SK-N-SH treated with all-trans-retinoic acid at 6 μM for 48 hours (cell line): Measurements from ENCODE around the gene SOD1.

Experiments used
- ATAC-seq: fragments of 200-7000 bp; cut with Tn5 transposase; 3 replicates; pipeline ENCODE4 v1.9.1; 2020; ENCODE audit warnings: mild to moderate bottlenecking, moderate library complexity
- ARNTL ChIP-seq: fragments of 450-650 bp; formaldehyde crosslinking; IDR thresholded peaks from 2 replicates; pipeline ENCODE4 v1.5.0; 2020; ENCODE audit warnings: low read depth, mild to moderate bottlenecking, moderate library complexity, borderline replicate concordance
- CREB5 ChIP-seq: fragments of 250-450 bp; sonication (Bioruptor Pico); IDR thresholded peaks from 2 replicates; pipeline ENCODE4 v1.5.1; 2020; ENCODE audit warnings: low read depth, mild to moderate bottlenecking, moderate library complexity
- CSDC2 ChIP-seq: fragments of 250-450 bp; sonication (Bioruptor Pico); IDR thresholded peaks from 2 replicates; pipeline ENCODE4 v1.5.0; 2020; ENCODE audit warnings: mild to moderate bottlenecking, moderate library complexity
- CSRNP3 ChIP-seq: fragments of 250-450 bp; sonication (Bioruptor Pico); IDR thresholded peaks from 2 replicates; pipeline ENCODE4 v1.5.1; 2021; ENCODE audit warnings: mild to moderate bottlenecking, moderate library complexity
- ESRRG ChIP-seq: fragments of 250-450 bp; sonication (Bioruptor Pico); IDR thresholded peaks from 2 replicates; pipeline ENCODE4 v1.6.1; 2021; ENCODE audit warnings: mild to moderate bottlenecking
- GLIS3 ChIP-seq: fragments of 250-450 bp; sonication (Bioruptor Pico); IDR thresholded peaks from 2 replicates; pipeline ENCODE4 v1.5.0; 2020; ENCODE audit warnings: mild to moderate bottlenecking, moderate library complexity
- ISL1 ChIP-seq: fragments of 250-450 bp; sonication (Bioruptor Pico); IDR thresholded peaks from 2 replicates; pipeline ENCODE4 v2.1.2; 2022; ENCODE audit warnings: mild to moderate bottlenecking, moderate library complexity
- PATZ1 ChIP-seq: fragments of 250-450 bp; sonication (Bioruptor Pico); IDR thresholded peaks from 2 replicates; pipeline ENCODE4 v1.8.0; 2020; ENCODE audit warnings: mild to moderate bottlenecking, moderate library complexity, borderline replicate concordance
- POU6F1 ChIP-seq: fragments of 250-450 bp; sonication (Bioruptor Pico); IDR thresholded peaks from 2 replicates; pipeline ENCODE4 v1.8.0; 2021; ENCODE audit warnings: low read depth, mild to moderate bottlenecking, moderate library complexity, borderline replicate concordance
- PPARA ChIP-seq: fragments of 250-450 bp; sonication (Bioruptor Pico); IDR thresholded peaks from 2 replicates; pipeline ENCODE4 v1.5.0; 2020; ENCODE audit warnings: mild to moderate bottlenecking, borderline replicate concordance
- SNAI2 ChIP-seq: fragments of 250-450 bp; sonication (Bioruptor Pico); IDR thresholded peaks from 2 replicates; pipeline ENCODE4 v1.5.0; 2020; ENCODE audit warnings: mild to moderate bottlenecking, moderate library complexity
- TCF4 ChIP-seq: fragments of 250-450 bp; sonication (Bioruptor Pico); IDR thresholded peaks from 2 replicates; pipeline ENCODE4 v1.8.0; 2021; ENCODE audit warnings: mild to moderate bottlenecking, moderate library complexity, borderline replicate concordance
- TOX ChIP-seq: fragments of 250-450 bp; sonication (Bioruptor Pico); IDR thresholded peaks from 2 replicates; pipeline ENCODE4 v1.8.0; 2021; ENCODE audit warnings: mild to moderate bottlenecking, moderate library complexity, borderline replicate concordance
- TSHZ2 ChIP-seq: fragments of 250-450 bp; sonication (Bioruptor Pico); IDR thresholded peaks from 2 replicates; pipeline ENCODE4 v1.5.0; 2020; ENCODE audit warnings: mild to moderate bottlenecking, moderate library complexity
- ZC3H10 ChIP-seq: fragments of 250-450 bp; sonication (Bioruptor Pico); IDR thresholded peaks from 2 replicates; pipeline ENCODE4 v1.5.1; 2021; ENCODE audit warnings: mild to moderate bottlenecking, moderate library complexity
- ZFP3 ChIP-seq: fragments of 250-450 bp; sonication (Bioruptor Pico); IDR thresholded peaks from 2 replicates; pipeline ENCODE4 v1.5.0; 2020; ENCODE audit warnings: mild to moderate bottlenecking, moderate library complexity
- ZFP30 ChIP-seq: fragments of 450-650 bp; formaldehyde crosslinking; IDR thresholded peaks from 2 replicates; pipeline ENCODE4 v1.5.0; 2022; ENCODE audit warnings: mild to moderate bottlenecking, moderate library complexity
- ZNF70 ChIP-seq: fragments of 450-650 bp; formaldehyde crosslinking; IDR thresholded peaks from 2 replicates; pipeline ENCODE4 v1.5.0; 2020; ENCODE audit warnings: mild to moderate bottlenecking, moderate library complexity
- ZNF8 ChIP-seq: fragments of 450-650 bp; formaldehyde crosslinking; IDR thresholded peaks from 2 replicates; pipeline ENCODE4 v1.5.0; 2020; ENCODE audit warnings: mild to moderate bottlenecking, moderate library complexity

SOD1 gene

GRCh38 chr21:31634993-31635392 lies 24.5 kb upstream of the SOD1 start:
- no peak for TF ChIP-seq ZNF8 (CRISPR knock-in tag)
- TF ChIP-seq CREB5, result no peak
- no peak for TF ChIP-seq CSDC2 (CRISPR knock-in tag)
- TF ChIP-seq CSRNP3 (CRISPR knock-in tag), result no peak
- no peak for TF ChIP-seq TCF4 (CRISPR knock-in tag)
- TF ChIP-seq ARNTL (CRISPR knock-in tag), result no peak
- TF ChIP-seq ESRRG (CRISPR knock-in tag), result no peak
- no peak for TF ChIP-seq PPARA (CRISPR knock-in tag)
- TF ChIP-seq GLIS3 (CRISPR knock-in tag), result no peak
- TF ChIP-seq ZFP3 (CRISPR knock-in tag), result no peak
- no peak for TF ChIP-seq SNAI2
- no peak for TF ChIP-seq ZC3H10
- TF ChIP-seq PATZ1 (CRISPR knock-in tag), result no peak
- no peak for TF ChIP-seq TSHZ2 (CRISPR knock-in tag)

GRCh38 chr21:31636874-31637273 lies 22.6 kb upstream of the SOD1 start:
- TF ChIP-seq CSRNP3 (CRISPR knock-in tag) (no peak), GLIS3 (CRISPR knock-in tag) (no peak), TCF4 (CRISPR knock-in tag) (no peak), ZFP30 (CRISPR knock-in tag) (no peak), ISL1 (no peak), SNAI2 (no peak), CSDC2 (CRISPR knock-in tag) (no peak), TSHZ2 (CRISPR knock-in tag) (no peak), CREB5 (no peak), TOX (CRISPR knock-in tag) (no peak), ZNF70 (no peak), ZC3H10 (no peak), PATZ1 (CRISPR knock-in tag) (no peak), ESRRG (CRISPR knock-in tag) (no peak), POU6F1 (CRISPR knock-in tag) (no peak), ZFP3 (CRISPR knock-in tag) (no peak)
- ATAC-seq, result no peak

More at GRCh38 chr21:31634993-31635392, 24.5 kb upstream of the SOD1 start:
- no peak for ATAC-seq
